ENCODE results near the gene NMT1. TPM values are rescaled to one million over a fixed set of nuclear protein-coding genes. Genes with fewer than 3 reads are reported as not detected.

The NMT1 gene
- total and polyA plus RNA-seq, 2 of the 13 experiments (the other 11 are each of a cell fraction or from before 2014, with no cell fraction given), result 75.7 to 142 TPM

DNA sequence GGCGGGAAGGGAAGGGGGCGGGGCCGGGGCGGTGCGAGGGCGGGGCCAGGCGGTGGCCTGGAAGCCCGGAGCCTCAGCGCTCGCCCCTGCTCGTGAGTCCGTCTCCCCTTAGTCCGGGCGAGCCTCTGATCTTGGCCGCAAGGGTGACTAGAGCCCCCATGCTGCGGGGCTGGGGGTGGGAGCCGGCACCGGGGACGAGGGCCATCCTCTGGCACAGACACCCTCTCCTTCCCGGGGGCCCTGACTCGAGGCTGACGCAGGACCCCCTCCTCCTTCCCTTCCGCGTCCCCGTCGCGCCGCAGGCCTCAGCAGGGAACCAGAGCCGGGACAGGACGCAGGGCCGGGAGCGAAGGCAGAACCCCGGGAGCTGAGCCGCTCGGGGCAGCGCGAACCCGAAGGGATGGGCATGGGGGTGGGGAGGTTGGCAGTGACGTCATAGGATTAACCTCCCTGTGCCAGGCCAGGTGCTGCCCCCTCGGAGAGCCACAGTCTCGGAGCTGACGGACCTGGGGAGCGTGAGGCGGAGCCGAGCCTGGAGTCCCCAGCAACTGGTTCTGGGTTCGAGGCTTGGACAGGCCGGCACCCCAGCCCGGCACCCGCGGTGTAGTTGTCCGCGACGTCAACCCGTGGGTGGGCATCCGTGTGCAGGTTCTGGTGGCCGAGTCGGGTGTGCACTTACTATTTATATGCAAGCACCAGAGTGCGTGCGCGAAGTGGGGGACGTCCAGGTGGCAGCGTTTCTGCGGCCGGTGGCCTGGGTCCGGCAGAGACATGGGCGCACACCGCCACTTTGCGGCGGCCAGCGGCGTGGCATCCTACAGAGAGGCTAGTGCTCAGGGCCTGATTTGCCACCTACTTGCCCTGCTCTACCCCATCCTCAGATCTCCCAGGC, 71.7 kb downstream of the NMT1 start (continued):
- TF ChIP-seq, protein P1, sequence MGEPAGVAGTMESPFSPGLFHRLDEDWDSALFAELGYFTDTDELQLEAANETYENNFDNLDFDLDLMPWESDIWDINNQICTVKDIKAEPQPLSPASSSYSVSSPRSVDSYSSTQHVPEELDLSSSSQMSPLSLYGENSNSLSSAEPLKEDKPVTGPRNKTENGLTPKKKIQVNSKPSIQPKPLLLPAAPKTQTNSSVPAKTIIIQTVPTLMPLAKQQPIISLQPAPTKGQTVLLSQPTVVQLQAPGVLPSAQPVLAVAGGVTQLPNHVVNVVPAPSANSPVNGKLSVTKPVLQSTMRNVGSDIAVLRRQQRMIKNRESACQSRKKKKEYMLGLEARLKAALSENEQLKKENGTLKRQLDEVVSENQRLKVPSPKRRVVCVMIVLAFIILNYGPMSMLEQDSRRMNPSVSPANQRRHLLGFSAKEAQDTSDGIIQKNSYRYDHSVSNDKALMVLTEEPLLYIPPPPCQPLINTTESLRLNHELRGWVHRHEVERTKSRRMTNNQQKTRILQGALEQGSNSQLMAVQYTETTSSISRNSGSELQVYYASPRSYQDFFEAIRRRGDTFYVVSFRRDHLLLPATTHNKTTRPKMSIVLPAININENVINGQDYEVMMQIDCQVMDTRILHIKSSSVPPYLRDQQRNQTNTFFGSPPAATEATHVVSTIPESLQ (CRISPR knock-in tag; conservative IDR thresholded peaks at IDR 0.05), result no peak
- peak; percentile 57 for TF ChIP-seq HNRNPK (IDR thresholded peaks at IDR 0.05; ENCODE audit: low read depth, low read length, poor library complexity, severe bottlenecking)
- TF ChIP-seq, protein P2, sequence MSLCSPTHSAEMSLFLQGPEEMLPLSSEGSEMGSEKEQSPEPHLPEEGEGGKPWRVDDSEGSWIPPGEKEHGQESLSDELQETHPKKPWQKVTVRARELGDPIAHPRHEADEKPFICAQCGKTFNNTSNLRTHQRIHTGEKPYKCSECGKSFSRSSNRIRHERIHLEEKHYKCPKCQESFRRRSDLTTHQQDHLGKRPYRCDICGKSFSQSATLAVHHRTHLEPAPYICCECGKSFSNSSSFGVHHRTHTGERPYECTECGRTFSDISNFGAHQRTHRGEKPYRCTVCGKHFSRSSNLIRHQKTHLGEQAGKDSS (CRISPR knock-in tag; IDR thresholded peaks at IDR 0.05; ENCODE audit: borderline replicate concordance, low read depth), result 0 out of 2 replicates have a peak, but pooled peaks have one; percentile 42
- TF ChIP-seq TP53 (CRISPR knock-in tag; conservative IDR thresholded peaks at IDR 0.05), result no peak
- TF ChIP-seq TMF1 (CRISPR knock-in tag; IDR thresholded peaks at IDR 0.05; ENCODE audit: low read depth), result no peak
- peak; percentile 70 for TF ChIP-seq ZMYM4 (CRISPR knock-in tag; IDR thresholded peaks at IDR 0.05)
- no peak for TF ChIP-seq RFX3 (CRISPR knock-in tag; IDR thresholded peaks at IDR 0.05)
- no peak for TF ChIP-seq NONO (IDR thresholded peaks at IDR 0.05)
- peak; percentile 51 for TF ChIP-seq NONO (CRISPR knock-in tag; conservative IDR thresholded peaks at IDR 0.05)
- no peak for TF ChIP-seq SOX13 (IDR thresholded peaks at IDR 0.05)
- TF ChIP-seq SOX13 (CRISPR knock-in tag; conservative IDR thresholded peaks at IDR 0.05 in 1 of 2, IDR thresholded peaks at IDR 0.05 in 1 of 2), result no peak
- peak; percentile 95 for TF ChIP-seq ZFX (CRISPR knock-in tag; IDR thresholded peaks at IDR 0.05; ENCODE audit: low read depth)
- TF ChIP-seq PPARG (CRISPR knock-in tag; conservative IDR thresholded peaks at IDR 0.05), result no peak
- TF ChIP-seq ZNF781 (CRISPR knock-in tag; IDR thresholded peaks at IDR 0.05; ENCODE audit: borderline replicate concordance, not compliant biosample characterization), result peak; percentile 49
- no peak for TF ChIP-seq ZNF337 (CRISPR knock-in tag; IDR thresholded peaks at IDR 0.05; ENCODE audit: borderline replicate concordance, low read depth)
- TF ChIP-seq, protein P3, sequence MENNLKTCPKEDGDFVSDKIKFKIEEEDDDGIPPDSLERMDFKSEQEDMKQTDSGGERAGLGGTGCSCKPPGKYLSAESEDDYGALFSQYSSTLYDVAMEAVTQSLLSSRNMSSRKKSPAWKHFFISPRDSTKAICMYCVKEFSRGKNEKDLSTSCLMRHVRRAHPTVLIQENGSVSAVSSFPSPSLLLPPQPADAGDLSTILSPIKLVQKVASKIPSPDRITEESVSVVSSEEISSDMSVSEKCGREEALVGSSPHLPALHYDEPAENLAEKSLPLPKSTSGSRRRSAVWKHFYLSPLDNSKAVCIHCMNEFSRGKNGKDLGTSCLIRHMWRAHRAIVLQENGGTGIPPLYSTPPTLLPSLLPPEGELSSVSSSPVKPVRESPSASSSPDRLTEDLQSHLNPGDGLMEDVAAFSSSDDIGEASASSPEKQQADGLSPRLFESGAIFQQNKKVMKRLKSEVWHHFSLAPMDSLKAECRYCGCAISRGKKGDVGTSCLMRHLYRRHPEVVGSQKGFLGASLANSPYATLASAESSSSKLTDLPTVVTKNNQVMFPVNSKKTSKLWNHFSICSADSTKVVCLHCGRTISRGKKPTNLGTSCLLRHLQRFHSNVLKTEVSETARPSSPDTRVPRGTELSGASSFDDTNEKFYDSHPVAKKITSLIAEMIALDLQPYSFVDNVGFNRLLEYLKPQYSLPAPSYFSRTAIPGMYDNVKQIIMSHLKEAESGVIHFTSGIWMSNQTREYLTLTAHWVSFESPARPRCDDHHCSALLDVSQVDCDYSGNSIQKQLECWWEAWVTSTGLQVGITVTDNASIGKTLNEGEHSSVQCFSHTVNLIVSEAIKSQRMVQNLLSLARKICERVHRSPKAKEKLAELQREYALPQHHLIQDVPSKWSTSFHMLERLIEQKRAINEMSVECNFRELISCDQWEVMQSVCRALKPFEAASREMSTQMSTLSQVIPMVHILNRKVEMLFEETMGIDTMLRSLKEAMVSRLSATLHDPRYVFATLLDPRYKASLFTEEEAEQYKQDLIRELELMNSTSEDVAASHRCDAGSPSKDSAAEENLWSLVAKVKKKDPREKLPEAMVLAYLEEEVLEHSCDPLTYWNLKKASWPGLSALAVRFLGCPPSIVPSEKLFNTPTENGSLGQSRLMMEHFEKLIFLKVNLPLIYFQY (CRISPR knock-in tag; IDR thresholded peaks at IDR 0.05; ENCODE audit: borderline replicate concordance), result no peak
- TF ChIP-seq, protein P4, sequence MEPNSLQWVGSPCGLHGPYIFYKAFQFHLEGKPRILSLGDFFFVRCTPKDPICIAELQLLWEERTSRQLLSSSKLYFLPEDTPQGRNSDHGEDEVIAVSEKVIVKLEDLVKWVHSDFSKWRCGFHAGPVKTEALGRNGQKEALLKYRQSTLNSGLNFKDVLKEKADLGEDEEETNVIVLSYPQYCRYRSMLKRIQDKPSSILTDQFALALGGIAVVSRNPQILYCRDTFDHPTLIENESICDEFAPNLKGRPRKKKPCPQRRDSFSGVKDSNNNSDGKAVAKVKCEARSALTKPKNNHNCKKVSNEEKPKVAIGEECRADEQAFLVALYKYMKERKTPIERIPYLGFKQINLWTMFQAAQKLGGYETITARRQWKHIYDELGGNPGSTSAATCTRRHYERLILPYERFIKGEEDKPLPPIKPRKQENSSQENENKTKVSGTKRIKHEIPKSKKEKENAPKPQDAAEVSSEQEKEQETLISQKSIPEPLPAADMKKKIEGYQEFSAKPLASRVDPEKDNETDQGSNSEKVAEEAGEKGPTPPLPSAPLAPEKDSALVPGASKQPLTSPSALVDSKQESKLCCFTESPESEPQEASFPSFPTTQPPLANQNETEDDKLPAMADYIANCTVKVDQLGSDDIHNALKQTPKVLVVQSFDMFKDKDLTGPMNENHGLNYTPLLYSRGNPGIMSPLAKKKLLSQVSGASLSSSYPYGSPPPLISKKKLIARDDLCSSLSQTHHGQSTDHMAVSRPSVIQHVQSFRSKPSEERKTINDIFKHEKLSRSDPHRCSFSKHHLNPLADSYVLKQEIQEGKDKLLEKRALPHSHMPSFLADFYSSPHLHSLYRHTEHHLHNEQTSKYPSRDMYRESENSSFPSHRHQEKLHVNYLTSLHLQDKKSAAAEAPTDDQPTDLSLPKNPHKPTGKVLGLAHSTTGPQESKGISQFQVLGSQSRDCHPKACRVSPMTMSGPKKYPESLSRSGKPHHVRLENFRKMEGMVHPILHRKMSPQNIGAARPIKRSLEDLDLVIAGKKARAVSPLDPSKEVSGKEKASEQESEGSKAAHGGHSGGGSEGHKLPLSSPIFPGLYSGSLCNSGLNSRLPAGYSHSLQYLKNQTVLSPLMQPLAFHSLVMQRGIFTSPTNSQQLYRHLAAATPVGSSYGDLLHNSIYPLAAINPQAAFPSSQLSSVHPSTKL (CRISPR knock-in tag; IDR thresholded peaks at IDR 0.05), result peak; percentile 29; the same call in 1 of the 2 replicates

Data from HepG2 (cell line).